ENCODE measurements around the gene SCUBE2.
"Not testable (repeated sequence)": the region's sequence is repeated elsewhere in the genome, so short reads cannot be mapped to it uniquely, and the experiment has no call there.

Gene SCUBE2

DNA sequence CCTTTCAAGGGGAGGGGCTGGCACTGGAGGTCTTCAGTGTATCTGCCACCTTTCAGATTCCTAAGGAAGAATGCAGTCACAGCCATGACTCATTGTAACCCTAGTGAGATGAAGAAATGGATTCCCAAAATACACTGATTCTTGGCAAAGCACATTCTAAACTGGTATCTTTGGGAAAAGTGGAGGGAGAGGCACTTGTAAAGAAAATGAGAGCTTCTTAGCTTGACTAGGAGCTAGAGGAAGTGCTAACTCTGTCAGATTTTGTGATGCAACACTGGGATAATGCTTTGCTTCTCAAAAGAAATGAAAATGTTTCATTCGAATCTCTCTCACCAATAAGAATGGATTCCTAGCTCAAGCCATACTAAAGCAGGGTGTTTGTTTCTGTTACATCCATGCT is 101.9 kb downstream of the SCUBE2 start:
- intact Hi-C loops (cut with DNase I), result no loop called here
- DNase-seq, result peak in 3 of 42 donors; percentile 19 to 41 (median 26)

DNA sequence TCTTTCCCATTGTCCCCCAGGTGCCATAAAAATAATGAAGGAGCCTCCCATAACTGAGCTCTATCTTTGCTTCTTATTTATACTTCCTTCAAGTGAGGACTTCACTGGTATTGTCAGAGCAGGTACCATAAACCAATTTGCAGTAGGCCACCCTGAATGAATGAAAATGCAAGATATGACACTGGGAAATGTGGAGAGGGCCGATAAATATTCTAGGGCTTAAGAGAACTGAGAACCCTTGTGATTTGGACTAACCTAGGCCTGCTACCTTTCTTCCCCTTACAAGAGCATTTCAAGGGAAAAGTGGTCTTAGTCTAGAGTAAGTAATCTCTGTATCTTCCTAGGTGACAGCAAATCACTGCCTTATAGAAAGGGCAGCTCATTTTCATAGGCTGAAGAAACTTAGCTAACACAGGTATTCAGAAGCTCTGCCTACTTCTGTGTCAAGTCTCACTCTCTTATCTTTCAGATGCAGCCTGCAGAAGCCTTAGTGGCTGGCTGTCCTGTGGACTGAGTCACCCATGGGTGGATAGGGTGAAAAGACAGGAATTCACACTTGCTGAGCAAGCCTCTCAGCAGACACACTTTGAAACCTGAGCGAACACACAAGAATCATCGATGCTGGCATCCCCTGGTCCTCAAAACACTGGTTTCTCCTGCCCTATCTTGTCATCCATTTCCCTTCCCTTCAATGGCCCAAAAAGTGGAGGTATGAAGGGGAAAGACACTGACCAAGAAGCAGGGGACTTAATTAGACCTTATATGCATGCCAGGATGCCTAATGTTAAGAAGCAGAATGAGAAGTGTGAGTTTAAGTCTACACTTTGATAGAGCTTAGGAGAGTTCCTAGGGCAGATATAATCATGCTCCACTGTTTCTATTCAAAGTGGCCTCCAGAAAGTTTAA is 102.8 kb downstream of the SCUBE2 start:
- no peak for DNase-seq
- intact Hi-C loops (cut with DNase I), result no loop called here

DNA sequence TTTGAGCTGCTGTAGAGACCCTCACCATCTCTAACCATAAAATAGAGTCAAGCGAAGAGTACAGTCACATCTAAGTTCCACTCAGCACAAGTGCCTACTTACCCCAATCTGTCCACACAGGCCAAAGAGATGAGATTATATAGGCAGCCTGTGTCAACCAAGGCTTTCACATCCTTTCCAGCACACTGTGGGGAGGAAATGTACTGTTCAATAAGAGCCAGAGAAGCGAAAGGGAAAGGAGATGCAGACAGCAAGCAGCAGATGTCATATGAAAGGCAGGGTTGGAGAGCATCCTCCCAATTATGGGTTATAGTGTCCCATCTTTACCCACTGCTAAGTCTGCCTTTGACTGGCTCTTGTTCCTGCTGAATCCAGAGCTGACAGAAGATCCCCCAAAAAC is 104.0 kb downstream of the SCUBE2 start:
- intact Hi-C loops (cut with DNase I), result no loop called here
- DNase-seq, result no peak

DNA sequence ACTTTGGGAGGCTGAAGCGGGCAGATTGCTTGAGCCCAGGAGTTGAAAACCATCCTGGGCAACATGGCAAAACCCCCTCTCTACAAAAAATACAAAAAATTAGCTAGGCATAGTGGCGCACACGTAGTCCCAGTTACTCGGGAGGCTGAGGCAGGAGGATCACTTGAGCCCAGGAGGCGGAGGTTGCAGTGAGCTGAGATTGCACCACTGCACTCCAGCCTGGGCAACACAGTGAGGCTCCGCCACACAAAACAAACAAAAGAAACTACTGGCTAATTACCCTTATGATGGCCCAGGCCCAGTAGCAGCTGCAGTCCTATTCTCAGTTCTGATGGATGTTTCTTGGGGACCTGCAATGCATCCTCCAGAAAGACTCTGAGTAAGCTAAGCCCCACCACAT is 104.6 kb downstream of the SCUBE2 start:
- intact Hi-C loops (cut with DNase I); DNase-seq: not testable (repeated sequence)

DNA sequence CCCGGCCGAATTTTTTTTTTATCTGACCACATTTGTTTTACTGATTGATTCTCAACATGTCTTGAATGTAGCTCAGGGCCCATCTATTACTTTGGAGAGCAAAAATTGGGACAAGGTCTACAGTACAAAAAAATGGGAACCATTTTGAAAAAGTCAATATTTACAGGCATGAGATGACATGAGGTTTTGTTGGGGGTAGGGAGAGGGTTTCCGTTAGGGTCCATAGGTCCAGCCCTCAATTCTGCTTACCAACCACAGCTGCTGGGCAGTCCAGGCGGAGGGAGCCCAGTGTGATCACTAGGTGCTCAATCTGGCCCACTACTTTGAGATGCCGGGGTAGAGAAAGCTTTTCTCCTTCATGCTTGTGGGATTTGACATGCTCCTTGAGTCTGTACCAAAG is 105.9 kb downstream of the SCUBE2 start:
- no peak for DNase-seq
- intact Hi-C loops (cut with DNase I), result no loop called here

DNA sequence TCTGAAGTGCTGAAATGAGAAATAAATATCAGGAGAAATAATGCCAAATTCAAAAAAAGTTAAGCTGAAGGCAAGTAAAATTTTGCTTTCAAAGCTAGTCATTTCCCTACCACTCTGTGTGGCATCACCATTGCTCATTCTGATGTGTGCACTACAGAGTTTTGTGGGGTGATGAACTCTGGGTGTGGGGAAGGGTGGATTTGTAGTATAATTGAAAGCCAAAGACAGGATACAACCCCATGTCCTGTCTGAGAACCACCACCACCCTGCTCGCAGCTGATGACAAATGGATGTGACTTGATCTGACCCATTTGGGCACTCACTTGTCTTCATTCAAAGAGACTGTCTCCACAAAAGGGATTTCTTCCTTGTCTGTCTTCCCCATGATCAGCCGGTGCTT is 107.8 kb downstream of the SCUBE2 start:
- DNase-seq, result no peak
- intact Hi-C loops (cut with DNase I), result no loop called here

DNA sequence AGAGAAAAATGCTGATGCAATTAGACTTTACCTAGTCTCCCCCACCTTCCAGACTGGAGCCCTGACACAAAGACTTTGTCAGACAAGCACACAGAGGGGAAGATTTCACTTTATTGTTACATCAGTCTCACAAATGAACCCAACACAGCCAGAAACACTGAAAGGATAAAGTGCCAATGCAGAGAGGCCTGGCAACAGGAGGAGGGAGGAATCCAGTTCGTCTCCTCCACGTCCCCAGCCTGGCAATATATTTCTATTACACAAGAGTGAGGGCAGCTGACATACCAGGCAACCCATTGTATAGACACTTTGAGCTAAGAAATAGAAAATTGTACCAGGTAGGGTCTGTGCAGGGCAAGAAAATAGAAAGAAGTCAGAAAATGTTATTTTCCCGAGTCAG is 110.9 kb downstream of the SCUBE2 start:
- no peak for DNase-seq
- intact Hi-C loops (cut with DNase I), result no loop called here

DNA sequence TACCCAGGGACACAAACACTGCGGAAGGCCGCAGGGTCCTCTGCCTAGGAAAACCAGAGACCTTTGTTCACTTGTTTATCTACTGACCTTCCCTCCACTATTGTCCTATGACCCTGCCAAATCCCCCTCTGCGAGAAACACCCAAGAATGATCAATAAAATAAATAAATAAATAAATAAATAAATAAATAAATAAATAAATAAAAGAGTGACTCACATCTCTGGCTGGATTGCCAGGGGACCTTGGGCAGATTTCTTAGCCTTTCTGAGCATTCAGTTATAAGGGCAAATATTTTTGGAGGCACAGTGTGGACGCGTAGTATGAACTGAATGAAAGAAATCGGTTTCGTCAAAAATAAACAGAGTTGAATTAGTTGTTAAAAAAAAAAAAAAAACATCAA is 112.0 kb downstream of the SCUBE2 start:
- DNase-seq; intact Hi-C loops (cut with DNase I): not testable (repeated sequence)

DNA sequence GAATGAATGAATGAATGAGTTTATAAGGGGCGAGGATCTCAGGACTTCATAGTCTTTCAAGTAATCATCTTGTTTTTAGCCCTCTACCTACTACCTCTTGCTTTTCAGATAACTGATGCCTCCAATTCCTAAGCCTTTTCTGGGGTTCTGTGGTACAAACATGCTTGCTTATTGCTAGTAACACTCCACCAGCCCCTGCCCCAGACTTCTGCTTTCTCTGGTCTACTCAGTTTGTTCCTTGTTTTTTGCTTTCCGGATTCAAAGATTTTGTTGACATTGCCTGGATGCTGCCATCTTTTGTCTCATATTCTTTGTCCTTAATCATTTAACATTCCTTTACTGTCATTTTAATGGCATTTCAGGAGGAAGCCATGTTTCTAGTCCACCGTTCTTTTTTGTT is 118.3 kb downstream of the SCUBE2 start:
- DNase-seq, result no peak
- intact Hi-C loops (cut with DNase I), result no loop called here

DNA sequence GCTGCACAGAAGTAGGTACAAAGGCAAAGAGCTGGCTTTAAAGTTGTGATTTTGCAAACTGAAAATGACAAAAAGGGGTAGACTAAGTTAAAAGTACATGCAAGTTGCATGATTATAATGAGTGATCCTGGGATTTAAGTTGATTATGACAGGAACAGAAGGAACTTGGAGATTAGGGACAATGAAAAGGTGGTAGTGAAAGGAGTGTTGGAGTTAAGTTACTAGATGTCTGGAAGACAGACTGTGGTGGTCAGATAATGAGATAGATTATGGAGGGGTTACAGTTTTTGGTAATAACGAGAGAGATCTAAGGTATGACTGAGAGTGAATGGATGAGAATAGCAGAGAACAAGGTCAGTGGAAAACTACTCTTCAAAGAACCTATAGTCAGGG is 119.5 kb downstream of the SCUBE2 start:
- intact Hi-C loops (cut with DNase I), result no loop called here
- DNase-seq, result no peak

DNA sequence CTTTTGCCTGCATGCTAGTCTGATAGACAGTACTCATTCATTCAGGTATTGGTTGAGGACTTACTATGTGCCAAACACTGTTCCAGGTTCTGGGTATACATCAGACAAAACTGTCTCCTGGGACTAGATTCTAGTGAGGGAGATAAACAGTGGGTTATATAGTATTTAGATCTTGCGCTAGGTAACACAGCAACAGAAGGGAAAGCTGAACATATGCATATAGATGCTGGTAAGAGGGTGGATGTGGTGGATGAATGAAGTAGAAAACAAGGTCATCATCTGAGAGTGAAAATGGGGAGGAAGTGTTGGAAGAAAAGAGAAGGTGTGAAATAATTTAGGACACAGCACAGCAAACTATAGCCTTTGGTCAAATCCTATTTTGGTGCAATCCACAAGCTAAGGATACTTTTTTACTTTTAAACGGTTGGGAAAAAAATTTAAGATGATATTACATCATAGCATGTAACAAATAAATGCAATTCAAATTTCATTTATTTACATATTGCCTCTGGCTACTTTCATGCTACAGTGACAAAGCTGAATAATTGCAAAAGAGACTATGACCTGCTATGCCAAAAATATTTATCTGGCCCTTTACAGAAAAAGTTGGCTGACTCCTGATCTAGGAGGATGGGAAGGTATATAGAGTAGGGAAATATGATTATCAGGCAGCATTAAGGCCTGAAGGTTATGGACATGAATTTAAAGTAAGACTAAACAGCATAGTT is 120.0 kb downstream of the SCUBE2 start:
- intact Hi-C loops (cut with DNase I), result no loop called here

More for the DNA sequence above, 120.0 kb downstream of the SCUBE2 start:
- no peak for DNase-seq
